COLO668 (cell line): ENCODE data around the gene ASXL2.

ENCODE experiments used
- DNase-seq: peaks from one replicate; lab custom pipeline; 2025; ENCODE audit not compliant: unreplicated experiment; lab: John Stamatoyannopoulos, UW

The ASXL2 gene

DNA sequence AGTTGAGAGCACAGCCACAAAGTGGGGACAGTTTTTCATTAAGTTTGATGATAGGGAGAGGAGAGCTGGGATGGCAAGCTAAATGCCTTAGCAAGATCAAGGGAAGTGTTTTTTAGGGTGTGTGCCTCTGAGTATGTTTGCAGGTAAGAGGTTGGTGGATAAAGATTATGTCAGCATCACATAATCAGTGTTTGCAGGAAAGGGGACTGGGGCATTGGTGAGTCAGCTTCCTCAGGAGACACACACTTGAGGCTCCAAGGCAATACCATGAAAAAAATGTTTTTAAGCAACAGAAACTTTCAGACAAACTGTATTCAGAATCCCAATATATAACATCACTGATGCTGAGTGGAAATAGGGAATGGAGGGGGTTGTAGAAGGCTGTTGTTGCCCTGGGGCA is 179.5 kb downstream of the ASXL2 start:
- no peak for DNase-seq

DNA sequence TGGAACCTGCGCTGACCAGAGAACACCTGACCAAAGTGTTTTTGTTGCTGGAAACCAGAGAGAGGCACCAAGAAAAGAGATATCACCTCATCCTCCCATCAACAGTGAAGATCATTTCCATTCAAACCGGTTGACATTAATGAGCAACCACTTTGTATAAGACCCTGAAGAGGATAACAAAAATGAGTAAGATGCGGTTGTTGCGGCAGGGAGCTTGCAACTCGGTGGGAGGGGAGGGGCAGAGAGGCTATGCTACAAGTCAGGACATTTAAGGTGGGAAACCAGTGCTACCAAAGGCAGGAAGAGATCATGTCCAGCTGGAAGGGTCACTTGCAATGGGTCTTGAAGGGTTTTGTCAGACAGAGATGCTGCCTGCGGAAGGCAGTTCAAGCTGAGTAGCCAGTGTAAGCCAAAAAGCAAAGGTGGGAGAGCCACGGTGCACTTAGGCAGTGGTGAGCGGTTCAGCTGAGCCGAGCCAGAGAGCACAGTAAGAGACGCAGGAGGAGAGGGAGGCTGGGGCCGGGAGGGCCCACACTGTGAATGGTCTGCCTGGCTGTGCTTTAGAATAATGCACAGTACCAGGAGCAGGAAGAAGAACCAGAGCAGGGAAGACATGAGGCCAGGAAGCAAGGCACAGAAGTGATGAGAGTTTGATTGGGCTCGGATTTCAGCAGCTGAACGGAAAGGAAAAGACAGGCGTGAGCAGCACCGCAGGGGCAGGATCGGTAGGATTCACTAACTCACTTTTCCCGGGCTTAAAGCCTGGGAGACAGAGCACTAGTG is 180.5 kb downstream of the ASXL2 start:
- peak; percentile 22 for DNase-seq

DNA sequence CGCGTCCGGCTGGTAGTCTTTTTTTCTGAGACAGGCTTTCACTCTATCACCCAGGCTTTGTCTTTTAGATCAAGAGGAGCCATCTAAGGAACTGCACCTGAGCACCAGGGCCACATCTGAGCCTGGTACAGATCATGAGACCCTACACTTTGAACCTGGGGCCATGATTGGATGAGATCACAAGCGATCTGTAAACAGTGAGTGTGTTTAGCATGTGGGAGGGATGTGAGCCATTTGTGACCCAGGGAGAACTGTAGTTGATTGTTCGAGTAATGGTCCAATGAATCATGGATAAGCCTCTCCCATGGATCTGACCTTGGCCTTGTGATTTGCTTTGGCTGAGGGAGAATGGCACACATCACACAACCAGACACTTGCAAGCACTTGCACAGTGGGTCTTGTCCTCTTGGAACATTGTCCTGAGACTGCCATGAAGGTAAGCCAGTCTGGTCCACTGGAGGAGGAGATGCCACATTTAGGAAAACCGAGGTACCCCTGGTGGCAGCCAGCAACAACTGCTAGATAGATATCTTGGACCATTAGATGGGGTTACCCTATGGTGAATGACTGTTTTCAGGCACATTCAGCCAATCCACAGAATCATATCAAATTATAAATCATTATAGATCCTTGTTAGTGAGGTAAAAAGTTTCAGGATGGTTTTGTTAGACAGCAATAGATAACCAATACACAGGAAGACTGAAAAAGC is 185.4 kb downstream of the ASXL2 start:
- DNase-seq, result no peak

DNA sequence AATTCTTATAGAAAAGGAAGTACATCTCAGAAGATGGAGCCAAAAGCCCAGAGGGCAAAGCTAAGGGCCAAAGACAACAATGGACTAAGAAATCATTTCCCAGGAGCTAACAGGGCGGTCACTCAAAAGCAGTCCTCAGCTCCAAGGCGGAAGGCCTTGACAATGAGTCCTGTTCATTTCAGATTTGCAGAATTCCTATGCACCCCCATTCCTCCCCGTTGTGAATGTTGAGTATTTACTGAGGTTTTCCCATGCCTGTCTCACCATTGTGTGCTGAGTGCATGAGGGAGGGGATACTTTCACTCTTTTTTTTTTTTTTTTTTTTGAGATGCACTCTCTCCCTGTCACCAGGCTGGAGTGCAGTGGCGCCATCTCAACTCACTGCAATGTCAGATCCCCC is 186.1 kb downstream of the ASXL2 start:
- no peak for DNase-seq

DNA sequence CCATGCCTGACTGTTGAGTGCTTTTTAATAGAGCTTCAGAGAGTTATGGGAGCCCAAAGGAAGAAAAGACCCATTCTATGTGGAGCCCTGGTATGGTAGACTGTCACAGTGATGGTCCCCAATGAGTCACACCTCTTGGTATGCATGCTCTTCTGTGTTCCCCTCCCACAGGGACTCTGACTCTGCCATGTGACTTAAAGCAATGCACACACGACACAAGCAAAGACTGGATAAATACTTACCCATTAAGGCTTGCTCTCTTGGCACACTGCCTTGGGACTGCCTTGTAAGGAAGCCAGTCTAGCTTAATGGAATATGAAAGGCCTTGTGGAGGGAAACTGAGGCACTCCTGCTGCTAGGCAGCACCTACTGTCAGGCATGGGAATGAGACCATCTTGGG is 188.2 kb downstream of the ASXL2 start:
- DNase-seq, result no peak

DNA sequence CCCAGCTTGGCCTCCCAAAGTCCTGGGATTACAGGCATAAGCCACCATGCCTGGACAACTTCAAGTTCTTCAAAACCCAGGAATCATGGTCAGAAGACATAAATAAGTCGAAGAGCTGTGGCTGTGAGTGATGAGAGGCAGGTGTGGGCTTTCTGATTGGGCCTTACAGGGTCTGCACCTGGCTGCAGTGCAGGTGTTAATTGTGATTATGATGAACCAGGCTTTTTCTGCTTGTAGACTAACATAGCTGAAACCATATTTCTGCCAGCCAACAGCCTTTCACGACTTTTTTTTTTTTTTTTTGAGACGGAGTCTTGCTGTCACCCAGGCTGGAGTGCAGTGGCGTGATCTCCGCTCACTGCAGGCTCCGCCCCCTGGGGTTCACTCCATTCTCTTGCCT is 190.1 kb downstream of the ASXL2 start:
- no peak for DNase-seq

DNA sequence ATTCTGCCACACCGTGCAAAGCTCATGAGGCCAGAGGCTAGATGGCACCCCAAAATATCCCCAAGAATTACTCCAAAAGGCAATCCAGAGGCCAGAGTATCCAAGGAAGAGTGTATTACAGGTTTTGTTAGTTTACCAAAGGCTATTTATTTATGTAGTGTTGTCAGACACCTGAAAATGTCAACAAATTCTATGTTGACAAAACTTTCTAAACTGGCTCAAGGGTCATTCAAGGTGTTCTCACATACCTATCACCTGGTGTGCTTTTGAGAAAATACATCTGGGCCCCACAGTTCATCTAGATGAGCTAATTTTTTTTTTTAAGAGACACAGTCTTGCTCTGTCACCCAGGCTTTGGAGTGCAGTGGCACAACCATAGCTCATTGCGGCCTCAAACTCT is 192.5 kb downstream of the ASXL2 start:
- no peak for DNase-seq

DNA sequence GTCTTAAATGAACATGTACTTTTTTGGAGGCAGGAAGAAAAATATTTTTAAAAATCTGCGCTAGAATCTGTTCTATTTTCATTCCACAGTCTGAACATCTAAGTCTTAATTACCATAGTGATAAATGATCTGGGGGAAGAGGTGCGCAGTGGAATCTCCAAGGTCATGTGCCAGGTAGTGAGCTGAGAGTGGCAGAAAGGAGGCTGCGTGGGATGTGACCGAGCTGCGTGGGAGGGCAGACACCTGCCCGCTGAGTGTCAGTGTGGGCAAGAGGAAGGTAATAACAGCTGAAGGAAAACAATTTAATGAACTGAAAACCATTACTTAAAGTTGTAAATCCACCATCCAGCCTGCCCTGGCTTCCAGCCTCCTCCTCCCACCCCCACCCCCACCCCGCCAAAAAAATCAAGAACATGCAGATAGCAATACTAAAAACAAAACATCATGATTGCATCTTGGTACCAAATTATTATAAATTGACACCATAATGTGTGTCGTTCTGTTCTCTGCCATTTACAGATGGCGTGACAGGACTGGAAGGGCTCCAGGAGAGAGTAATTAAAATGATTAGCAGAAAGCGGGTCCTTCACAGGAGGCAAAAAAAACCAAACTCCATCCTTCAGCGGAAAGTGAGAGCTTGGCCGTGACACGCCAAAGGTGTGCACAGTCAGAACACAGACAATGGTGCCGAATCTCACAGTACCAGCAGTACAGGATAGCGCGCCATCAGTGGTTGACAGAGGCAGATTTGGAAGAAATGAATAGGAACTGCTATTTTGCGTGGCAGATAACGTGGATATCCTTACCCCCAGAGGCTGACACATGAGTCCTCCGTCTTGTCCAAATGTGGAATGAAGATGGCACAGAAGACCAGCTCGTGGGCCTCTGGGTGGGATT is 193.5 kb downstream of the ASXL2 start:
- DNase-seq, result no peak
